Adrenal gland (tissue), 12 donors: ENCODE results near the gene DOK1. TPM values are rescaled to one million over a fixed set of nuclear protein-coding genes. Genes with fewer than 3 reads are reported as not detected.

Experiments
- DNase-seq, 7 donors: peaks; one replicate each; pipeline ENCODE4 v3.0.0-alpha.2; 2019 to 2020
- H3K27ac ChIP-seq, 5 donors: fragments of 200-600 bp; sonication (generic) in 4 of 5; 1 replicate in 3 of 5; 2 replicates in 2 of 5; pipeline versions ENCODE4 v1.5.1 to v1.8.0; 2016 to 2020; ENCODE audit warnings: mild to moderate bottlenecking in 1 of 5
- H3K27me3 ChIP-seq: fragments of 200-600 bp; 2 replicates; pipeline ENCODE4 v1.8.0; 2021
- H3K36me3 ChIP-seq, 2 donors: fragments of 200-600 bp; replicated peaks in 1 of 2; 1 replicate in 1 of 2; 2 replicates in 1 of 2; pipeline versions ENCODE4 v1.5.1 to v1.8.0; 2018 to 2022
- H3K4me1 ChIP-seq, 2 donors: fragments of 200-600 bp; replicated peaks in 1 of 2; 1 replicate in 1 of 2; 2 replicates in 1 of 2; pipeline versions ENCODE4 v1.5.1 to v1.8.0; 2018 to 2021
- H3K4me3 ChIP-seq, 4 donors: fragments of 200-600 bp; sonication (generic) in 3 of 4; one replicate each; pipeline ENCODE4 v1.5.1; 2016 to 2018
- H3K9me3 ChIP-seq, 3 donors: fragments of 200-600 bp; sonication (generic) in 1 of 3; replicated peaks in 1 of 3; 1 replicate in 2 of 3; 2 replicates in 1 of 3; pipeline versions ENCODE4 v1.5.1 to v1.8.0; 2016 to 2021
- CTCF ChIP-seq, 6 experiments: fragments of 450-650 bp in 4 of 6; fragments of 200-600 bp in 2 of 6; sonication (generic) in 1 of 6; IDR thresholded peaks; 1 replicate in 5 of 6; 2 replicates in 1 of 6; pipeline versions ENCODE4 v1.5.1 to v1.8.0; 2016 to 2021; ENCODE audit warnings: antibody characterized with exemption in 6 of 6, mild to moderate bottlenecking in 2 of 6, moderate library complexity in 1 of 6
- POLR2A ChIP-seq, 2 donors: fragments of 450-650 bp; IDR thresholded peaks; one replicate each; pipeline ENCODE4 v1.6.1; 2017; ENCODE audit warnings: antibody characterized with exemption in 2 of 2, mild to moderate bottlenecking in 2 of 2, moderate library complexity in 1 of 2
- WGBS, 4 donors: extraction: QIAGEN DNeasy Blood & Tissue Kit in 2 of 4; methylation state at CpG; one replicate each; pipeline versions ENCODE4 v1.1.5 to v1.1.7; 2013 to 2017; 5-methylcytosine and 5-hydroxymethylcytosine counted together
- intact Hi-C, 2 donors: fragments of 100-400 bp; cut with DNase I; formaldehyde crosslinking; loops; one replicate each; pipeline versions ENCODE4 v1.14.1 to v1.15.0; 2022 to 2023
- polyA plus RNA-seq, 3 donors: library from polyadenylated mRNA; stranded (reverse); fragments of 200-250 nt in 2 of 3; fragments of 350-450 nt in 1 of 3; fragmentation: Illumina TruSeq in 1 of 3; extraction: RNeasy Lipid Tissue Mini Kit (QIAGEN cat#74804) in 1 of 3; gene quantifications; one replicate each; pipeline ENCODE4 v1.2.3, GENCODE V29; 2013 to 2014
- total RNA-seq, 9 donors: library from RNA; depleted of rRNA in 4 of 9; stranded (reverse); fragments of >200 nt in 4 of 9; fragments of 120-200 nt in 1 of 9; fragmentation: NEBNext Ultra II Directional in 1 of 9; extraction: Animal tissue kit (Norgen Biotek cat#: 25700) in 1 of 9; gene quantifications; one replicate each; pipeline versions ENCODE4 v1.1.0 to v1.2.4, GENCODE V29; 2013 to 2023
- donor health status: healthy with polysubstance abuse.
- donor health status: Bipolar disorder and iron deficiency.
- donor health status: DM: yes; HTN: yes; CAD: no.
- donor health status: DM: no; HTN: no; CAD: no.
- donor health status: DM: no; HTN: no; CAD: no.
- donor health status: DM: yes; HTN: yes; CAD: no.

The DOK1 gene
- total and polyA plus RNA-seq, 12 donors, result 4.0 to 49.6 (median 19.9) TPM

DNA sequence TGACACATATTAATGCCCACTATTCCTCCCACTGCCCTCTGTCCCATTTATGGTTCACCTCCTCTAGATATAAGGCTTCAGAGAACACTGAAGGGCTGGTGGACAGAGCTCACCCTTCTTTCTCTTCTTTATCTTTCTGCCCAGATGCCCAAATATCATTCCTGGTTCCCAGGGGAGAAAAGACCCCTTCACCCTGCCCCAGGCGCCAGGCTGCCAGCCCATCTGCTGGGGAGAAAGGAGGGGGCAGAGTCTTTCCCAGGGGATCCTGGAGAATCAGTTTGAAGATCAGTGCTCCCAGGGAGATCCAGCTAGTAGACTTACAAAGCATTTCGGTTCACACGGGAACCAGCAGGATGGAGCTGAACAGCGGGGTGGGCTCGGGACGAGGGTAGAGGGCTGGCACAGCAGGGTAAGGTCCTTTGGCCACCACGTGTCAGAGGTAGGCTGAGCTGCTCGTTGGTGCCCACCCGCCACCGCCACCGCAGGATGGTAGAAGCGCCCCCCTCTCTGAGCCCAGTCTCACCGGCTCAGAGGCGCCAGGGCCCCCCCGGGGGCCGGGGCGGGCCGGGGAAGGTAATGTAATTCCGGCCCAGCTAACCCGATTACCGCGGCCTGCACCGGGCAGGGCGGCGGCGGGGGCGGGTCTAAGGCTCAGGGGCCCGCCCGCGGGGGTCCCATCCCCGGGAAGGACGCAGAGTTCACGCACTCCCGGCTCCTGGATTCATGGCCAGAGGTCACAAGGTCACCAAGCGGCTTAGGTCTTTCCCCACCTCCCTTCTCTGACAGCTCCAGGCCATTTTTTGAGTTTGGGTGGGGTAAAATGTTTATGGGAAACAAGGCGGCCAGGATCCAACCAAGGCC lies 41.5 kb upstream of the DOK1 start:
- H3K27me3 ChIP-seq, result peaks cover 74% of the 10 kb centered on the region
- H3K9me3 ChIP-seq, result no peaks in the 10 kb centered on the region
- 5 to 9% (median 7%) methylated on average over 7 to 36 of the region's 36 CpGs for WGBS, 4 donors
- peak in 1 of 7 donors; percentile 71 for DNase-seq
- no peaks in the 10 kb centered on the region for H3K36me3 ChIP-seq
- intact Hi-C loops, result no loop called here
- H3K4me1 ChIP-seq, result peaks cover 5 to 24% of the 10 kb centered on the region in 2 donors
- TF ChIP-seq POLR2A (IDR thresholded peaks at IDR 0.05) (no peak), CTCF (IDR thresholded peaks at IDR 0.05) (no peak)
- no peak overlapping the region for H3K4me3 ChIP-seq
- peak overlapping the region in 1 of 5 donors; percentile 52 for H3K27ac ChIP-seq

DNA sequence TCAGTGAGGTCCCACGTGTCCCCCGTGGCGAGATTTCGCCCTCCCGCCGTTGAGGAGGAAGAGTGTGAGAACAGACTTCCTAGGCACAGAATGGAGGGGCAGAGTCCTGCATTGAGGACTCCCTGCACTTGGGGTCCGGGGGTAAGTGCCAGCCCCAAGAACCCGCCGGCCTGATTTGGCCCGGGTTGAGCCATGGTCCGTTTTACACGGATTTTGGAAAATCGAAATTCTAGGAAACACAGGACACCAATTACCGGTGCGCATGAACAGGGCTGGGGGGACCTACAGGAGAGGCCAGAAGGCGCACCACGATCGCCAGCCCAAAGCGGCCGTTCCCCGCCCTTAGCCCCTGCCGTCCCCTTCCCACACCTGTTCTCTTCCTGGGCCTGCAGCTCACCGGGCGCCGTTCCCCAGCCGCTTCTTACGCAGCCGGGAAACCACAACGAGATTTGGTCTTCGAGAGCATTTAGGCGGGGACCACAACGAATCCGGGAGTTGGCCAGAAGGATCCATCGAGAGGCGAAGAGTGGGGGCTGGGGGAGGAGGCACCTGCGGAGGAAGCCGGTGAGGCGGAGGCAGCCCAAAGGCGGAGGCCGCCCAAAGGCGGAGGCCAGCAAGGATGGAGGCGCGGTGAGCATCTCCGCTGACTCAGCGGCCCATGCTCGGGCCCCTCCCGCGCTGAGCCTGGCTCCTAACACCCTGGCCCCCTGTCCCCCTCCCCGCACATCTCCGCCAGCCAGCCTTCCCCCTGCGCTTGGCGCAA lies 40.7 kb upstream of the DOK1 start:
- DNase-seq, result no peak
- 4 to 8% (median 5%) methylated on average over 35 to 52 of the region's 52 CpGs for WGBS, 4 donors
- H3K4me3 ChIP-seq, result no peak overlapping the region
- intact Hi-C loops, result no loop called here
- H3K9me3 ChIP-seq, result no peaks in the 10 kb centered on the region
- H3K27me3 ChIP-seq, result peaks cover 80% of the 10 kb centered on the region
- TF ChIP-seq CTCF (IDR thresholded peaks at IDR 0.05) (no peak), POLR2A (IDR thresholded peaks at IDR 0.05) (no peak)
- H3K4me1 ChIP-seq, result peaks cover 0 to 18% of the 10 kb centered on the region in 2 donors
- H3K36me3 ChIP-seq, result no peaks in the 10 kb centered on the region
- H3K27ac ChIP-seq, result peak overlapping the region in 1 of 5 donors; percentile 52

DNA sequence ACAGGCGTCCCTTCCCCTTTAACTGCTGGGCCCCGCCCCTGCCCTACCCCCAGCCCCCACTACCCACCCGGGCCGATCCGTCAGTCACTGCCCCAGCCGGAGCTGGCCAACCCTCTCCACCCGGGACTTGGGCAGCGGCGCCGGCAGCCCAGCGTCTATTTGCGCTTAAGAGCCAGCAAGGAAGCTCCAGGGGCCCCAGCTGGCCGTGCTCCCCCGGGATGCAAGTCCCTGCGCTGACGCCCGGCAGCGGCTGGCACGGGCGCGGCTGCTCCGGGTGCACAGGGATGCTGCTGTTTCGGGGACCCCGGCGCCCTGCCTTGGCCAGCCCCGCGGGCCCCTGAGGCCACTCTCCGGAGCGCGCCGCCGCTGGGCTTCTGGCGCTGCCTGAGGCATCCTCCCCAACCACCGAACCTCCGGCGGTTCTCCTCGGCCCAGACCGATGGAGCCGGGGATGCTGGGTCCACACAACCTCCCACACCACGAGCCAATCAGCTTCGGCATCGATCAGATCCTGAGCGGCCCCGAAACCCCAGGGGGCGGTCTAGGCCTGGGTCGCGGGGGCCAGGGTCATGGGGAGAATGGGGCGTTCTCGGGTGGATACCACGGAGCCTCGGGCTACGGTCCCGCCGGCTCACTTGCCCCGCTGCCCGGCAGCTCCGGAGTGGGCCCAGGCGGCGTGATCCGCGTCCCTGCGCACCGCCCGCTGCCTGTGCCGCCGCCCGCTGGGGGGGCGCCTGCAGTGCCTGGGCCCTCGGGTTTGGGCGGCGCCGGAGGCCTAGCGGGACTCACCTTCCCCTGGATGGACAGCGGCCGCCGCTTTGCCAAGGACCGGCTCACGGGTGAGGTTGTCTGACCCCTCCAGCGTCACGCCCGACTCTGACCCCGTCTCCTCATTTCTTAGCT lies 39.9 kb upstream of the DOK1 start, which contains the start of gene TLX2:
Gene TLX2, plus strand, starts transcription at position 83 of the 903 bp plus-strand sequence. Its CDS starts 357 bp downstream, at position 440.
- DNase-seq, result peak in 1 of 7 donors; percentile 67
- H3K36me3 ChIP-seq, result no peaks in the 10 kb centered on the region
- intact Hi-C loops, result no loop called here
- H3K9me3 ChIP-seq, result no peaks in the 10 kb centered on the region
- peak within 1 kb of the TSS in 1 of 5 donors; percentile 52 for H3K27ac ChIP-seq
- TF ChIP-seq POLR2A (IDR thresholded peaks at IDR 0.05) (no peak), CTCF (IDR thresholded peaks at IDR 0.05) (no peak)
- H3K4me1 ChIP-seq, result peaks cover 0 to 18% of the 10 kb centered on the region in 2 donors
- 4 to 8% (median 5%) methylated on average over 13 to 82 of the region's 82 CpGs for WGBS, 4 donors
- peak within 1 kb of the TSS in 1 of 4 donors; percentile 12 for H3K4me3 ChIP-seq
- H3K27me3 ChIP-seq, result peaks cover 88% of the 10 kb centered on the region
